K562 (cell line): Measurements from ENCODE around the gene PIGM. TPM values are rescaled to one million over a fixed set of nuclear protein-coding genes. Genes with fewer than 3 reads are reported as not detected.

Source experiments
- ATAC-seq: fragments of 200-7000 bp; cut with Tn5 transposase; 3 replicates; pipeline ENCODE4 v1.9.1; 2020; ENCODE audit warnings: moderate library complexity
- BruUV-seq: library from RNA; stranded (reverse); fragments of 400-500 nt; replicated peaks from 2 replicates; lab custom pipeline; 2021; lab: Mats Ljungman, UMichigan
- CTCF ChIA-PET: fragments of 300-600 bp; formaldehyde crosslinking; extraction: SDS; loops from one replicate; lab custom pipeline; 2021; ENCODE audit warnings: low intra/inter-chr PET ratio; lab: Yijun Ruan, JAX
- POLR2A ChIA-PET: fragments of 300-600, 350-650 bp; sonication (Branson Sonifier 250); formaldehyde crosslinking; extraction: SDS; loops from one replicate; lab custom pipeline; 2021; ENCODE audit warnings: antibody characterized with exemption, inconsistent platforms; lab: Yijun Ruan, JAX
- DNase-seq, 4 experiments: peaks; one replicate each; pipeline versions ENCODE4 v3.0.0 to v3.0.0-alpha.2; 2011 to 2018; ENCODE audit warnings: low spot score in 3 of 4, mixed read lengths in 3 of 4; ENCODE audit errors: extremely low read depth in 1 of 4
- FAIRE-seq: peaks from 2 replicates; lab custom pipeline; 2011; peaks lifted over from hg19 to GRCh38; lab: Jason Lieb, UNC
- H2AFZ ChIP-seq: 2 replicates; pipeline ENCODE4 v1.6.0; 2011; ENCODE audit warnings: low read depth, low read length, control low read depth, inconsistent platforms
- H3K27ac ChIP-seq: fragments of 200-600 bp; 3 replicates; pipeline ENCODE4 v1.8.0; 2011; ENCODE audit warnings: low read depth, mild to moderate bottlenecking, control low read depth, inconsistent platforms, low read length, moderate library complexity, mixed read lengths; ENCODE audit errors: extremely low read depth
- H3K27me3 ChIP-seq, 2 experiments: fragments of 300-600 bp in 1 of 2; 2 replicates in 1 of 2; 3 replicates in 1 of 2; pipeline versions ENCODE4 v1.6.0 to v1.8.0; 2011; ENCODE audit warnings: inconsistent platforms in 2 of 2, low read length in 2 of 2, mild to moderate bottlenecking in 1 of 2, mixed read lengths in 1 of 2, moderate library complexity in 1 of 2; ENCODE audit not compliant: control insufficient read depth in 2 of 2, insufficient read depth in 2 of 2
- H3K36me3 ChIP-seq: fragments of 300-600 bp; 3 replicates; pipeline ENCODE4 v1.8.0; 2011; ENCODE audit warnings: mild to moderate bottlenecking, low read length, inconsistent platforms; ENCODE audit not compliant: control insufficient read depth, insufficient read depth
- H3K4me1 ChIP-seq, 2 experiments: fragments of 200-600 bp in 1 of 2; replicated peaks in 1 of 2; 2 replicates in 1 of 2; 3 replicates in 1 of 2; pipeline versions ENCODE4 v1.5.1 to v1.8.0; 2011; ENCODE audit warnings: inconsistent platforms in 2 of 2, low read length in 2 of 2, mild to moderate bottlenecking in 1 of 2, mixed read lengths in 1 of 2, moderate library complexity in 1 of 2; ENCODE audit not compliant: control insufficient read depth in 2 of 2, insufficient read depth in 2 of 2
- H3K4me2 ChIP-seq: 2 replicates; pipeline ENCODE4 v1.6.1; 2011; ENCODE audit warnings: low read length, control low read depth, inconsistent platforms, mixed read lengths; ENCODE audit not compliant: insufficient read depth
- H3K4me3 ChIP-seq: fragments of 200-600 bp; sonication (generic), shearing (Covaris generic); 2 replicates; pipeline ENCODE4 v1.5.1; 2016; ENCODE audit warnings: control low read depth, inconsistent platforms
- H3K79me2 ChIP-seq: fragments of 200-600 bp; 3 replicates; pipeline ENCODE4 v1.8.0; 2011; ENCODE audit warnings: low read length, inconsistent platforms; ENCODE audit not compliant: control insufficient read depth, insufficient read depth
- H3K9ac ChIP-seq, 2 experiments: 2 replicates each; pipeline versions ENCODE4 v1.6.0 to v1.6.1; 2011; ENCODE audit warnings: low read depth in 2 of 2, low read length in 2 of 2, control low read depth in 1 of 2, inconsistent platforms in 1 of 2, mild to moderate bottlenecking in 1 of 2, mixed read lengths in 1 of 2; ENCODE audit not compliant: insufficient read depth in 1 of 2
- H3K9me1 ChIP-seq: one replicate; pipeline ENCODE4 v1.6.0; 2011; ENCODE audit warnings: inconsistent platforms, mild to moderate bottlenecking, low read length, moderate library complexity; ENCODE audit not compliant: control insufficient read depth, insufficient read depth
- H3K9me3 ChIP-seq: replicated peaks from 2 replicates; pipeline ENCODE4 v1.5.1; 2011; ENCODE audit warnings: low read depth, low read length, inconsistent platforms; ENCODE audit not compliant: control insufficient read depth, insufficient read depth
- H4K20me1 ChIP-seq: replicated peaks from 2 replicates; pipeline ENCODE4 v1.6.1; 2011; ENCODE audit warnings: low read length, inconsistent platforms, mixed read lengths; ENCODE audit not compliant: control insufficient read depth, insufficient read depth
- ARID3A ChIP-seq: IDR thresholded peaks from 2 replicates; pipeline ENCODE4 v1.6.1; 2012; ENCODE audit warnings: low read depth, low read length, improper control_type of control experiment, borderline replicate concordance
- GABPB2 ChIP-seq: fragments of 250-450 bp; sonication (Bioruptor Pico); conservative IDR thresholded peaks from 2 replicates; pipeline ENCODE4 v1.5.1; 2021; ENCODE audit warnings: mild to moderate bottlenecking
- GATA2 ChIP-seq: sonication (generic); formaldehyde crosslinking; IDR thresholded peaks from 2 replicates; pipeline ENCODE4 v1.4.0; 2020; ENCODE audit warnings: mild to moderate bottlenecking, missing genetic modification reagents
- HNRNPK ChIP-seq: fragments of 200-400 bp; formaldehyde crosslinking; IDR thresholded peaks from one replicate; pipeline ENCODE4 v1.6.1; 2018; ENCODE audit warnings: mild to moderate bottlenecking, low read depth, low read length; ENCODE audit not compliant: poor library complexity, severe bottlenecking
- KLF13 ChIP-seq: fragments of 450-650 bp; IDR thresholded peaks from 2 replicates; pipeline ENCODE4 v1.6.1; 2016; ENCODE audit warnings: missing genetic modification characterization, low read depth, mild to moderate bottlenecking, missing compliant biosample characterization, moderate library complexity, borderline replicate concordance
- MBD2 ChIP-seq: sonication (generic); IDR thresholded peaks from 2 replicates; pipeline ENCODE4 v1.6.1; 2016; ENCODE audit warnings: low read depth, borderline replicate concordance
- TCFL5 ChIP-seq: fragments of 250-450 bp; sonication (Bioruptor Pico); conservative IDR thresholded peaks from 2 replicates; pipeline ENCODE4 v1.6.1; 2021; ENCODE audit warnings: mild to moderate bottlenecking, moderate library complexity, matching md5 sums
- ZKSCAN8 ChIP-seq: fragments of 200-800 bp; sonication (Bioruptor generic); IDR thresholded peaks from 2 replicates; pipeline ENCODE4 v1.6.1; 2016; ENCODE audit warnings: missing genetic modification characterization, missing compliant biosample characterization
- ZNF311 ChIP-seq: fragments of 250-450 bp; sonication (Bioruptor Pico); IDR thresholded peaks from 2 replicates; pipeline ENCODE4 v1.4.0; 2020; ENCODE audit warnings: mild to moderate bottlenecking, moderate library complexity
- ZNF583 ChIP-seq: fragments of 250-450 bp; sonication (Bioruptor Pico); IDR thresholded peaks from 2 replicates; pipeline ENCODE4 v1.4.0; 2020
- WGBS: fragments of 100-300 bp; shearing (Covaris generic); methylation state at CpG from one replicate; pipeline ENCODE4 v1.1.6; 2016; ENCODE audit warnings: low coverage, mixed read lengths; ENCODE audit not compliant: insufficient coverage; ENCODE audit errors: missing lambda C conversion rate; 5-methylcytosine and 5-hydroxymethylcytosine counted together
- in situ Hi-C: fragments of 300-500 bp; cut with MboI; formaldehyde crosslinking; loops from 4 replicates; pipeline ENCODE4 v1.15.0; 2018; ENCODE audit warnings: inconsistent platforms, mixed read lengths
- intact Hi-C: fragments of 100-400 bp; cut with micrococcal nuclease; formaldehyde crosslinking; loops from 2 replicates; pipeline ENCODE4 v1.14.2; 2022
- polyA plus RNA-seq, 8 experiments: library from polyadenylated mRNA; depleted of rRNA in 4 of 8; stranded (reverse) in 5 of 8; unstranded in 3 of 8; fragments of >200 nt; fragmentation: Nextera tagmentation in 2 of 8; fragmentation: Illumina TruSeq in 1 of 8; extraction: Ambion mirVana in 2 of 8; extraction: Trizol in 1 of 8; gene quantifications; 2 replicates each; pipeline versions ENCODE4 v1.2.1 to v1.2.3, GENCODE V29; 2011 to 2014; ENCODE audit warnings: inconsistent platforms in 1 of 8, missing spikeins in 1 of 8
- total RNA-seq, 7 experiments: library from RNA; depleted of rRNA in 6 of 7; stranded (reverse); fragments of >200 nt in 6 of 7; fragmentation: Illumina TruSeq in 2 of 7; extraction: Trizol in 2 of 7; gene quantifications; 2 replicates each; pipeline versions ENCODE4 v1.2.1 to v1.2.3, GENCODE V29; 2011 to 2021; ENCODE audit warnings: low replicate concordance in 1 of 7
- TF ChIP-seq, protein P1 (sequence below), 3 experiments: IDR thresholded peaks in 2 of 3; conservative IDR thresholded peaks in 1 of 3; 2 replicates each; pipeline ENCODE4 v1.5.1; 2011 to 2012; ENCODE audit warnings: low read length in 3 of 3, mild to moderate bottlenecking in 3 of 3, control low read depth in 2 of 3, improper control_type of control experiment in 1 of 3, inconsistent platforms in 1 of 3, low read depth in 1 of 3, mixed read lengths in 1 of 3, moderate library complexity in 1 of 3; ENCODE audit not compliant: insufficient read depth in 2 of 3
- TF ChIP-seq, protein P2 (sequence below), 2 experiments: IDR thresholded peaks; 2 replicates each; pipeline ENCODE4 v1.6.1; 2011; ENCODE audit warnings: borderline replicate concordance in 1 of 2, control low read depth in 1 of 2, low read depth in 1 of 2, low read length in 1 of 2, mild to moderate bottlenecking in 1 of 2, mixed read lengths in 1 of 2, moderate library complexity in 1 of 2; ENCODE audit not compliant: insufficient read depth in 1 of 2, insufficient read length in 1 of 2, poor library complexity in 1 of 2, severe bottlenecking in 1 of 2; ENCODE audit errors: extremely low read depth in 1 of 2

PIGM gene
- total and polyA plus RNA-seq, 9 of the 15 experiments (the other 6 are each of a cell fraction or from before 2014, with no cell fraction given): 2.6 to 6.7 (median 4.3) TPM

- in situ Hi-C loops: loop anchor here (25.0 kb wide), 1 partner anchor 803 kb away; no protein-coding TSS in a partner anchor
- Histone ChIP-seq H3K27me3 (peaks cover 0 to 10% of the 10 kb centered on the region in 2 experiments; a peak in 2 of 5 replicates), H3K36me3 (no peaks in the 10 kb centered on the region), H3K79me2 (no peaks in the 10 kb centered on the region), H2AFZ (no peak overlapping the region), H3K4me3 (no peak overlapping the region), H3K9ac (no peak overlapping the region), H3K9me3 (no peaks in the 10 kb centered on the region), H3K4me1 (no peaks in the 10 kb centered on the region), H3K4me2 (no peak overlapping the region), H4K20me1 (no peaks in the 10 kb centered on the region), H3K9me1 (no peaks in the 10 kb centered on the region), H3K27ac (no peak overlapping the region)
- TF ChIP-seq ZNF583 (no peak), ZKSCAN8 (CRISPR knock-in tag) (no peak), MBD2 (no peak), KLF13 (tag) (no peak), TCFL5 (CRISPR knock-in tag) (no peak), GABPB2 (CRISPR knock-in tag) (no peak), HNRNPK (no peak), ARID3A (no peak), GATA2 (CRISPR knock-in tag) (no peak), ZNF311 (CRISPR knock-in tag) (no peak)
- TF ChIP-seq, protein P1, sequence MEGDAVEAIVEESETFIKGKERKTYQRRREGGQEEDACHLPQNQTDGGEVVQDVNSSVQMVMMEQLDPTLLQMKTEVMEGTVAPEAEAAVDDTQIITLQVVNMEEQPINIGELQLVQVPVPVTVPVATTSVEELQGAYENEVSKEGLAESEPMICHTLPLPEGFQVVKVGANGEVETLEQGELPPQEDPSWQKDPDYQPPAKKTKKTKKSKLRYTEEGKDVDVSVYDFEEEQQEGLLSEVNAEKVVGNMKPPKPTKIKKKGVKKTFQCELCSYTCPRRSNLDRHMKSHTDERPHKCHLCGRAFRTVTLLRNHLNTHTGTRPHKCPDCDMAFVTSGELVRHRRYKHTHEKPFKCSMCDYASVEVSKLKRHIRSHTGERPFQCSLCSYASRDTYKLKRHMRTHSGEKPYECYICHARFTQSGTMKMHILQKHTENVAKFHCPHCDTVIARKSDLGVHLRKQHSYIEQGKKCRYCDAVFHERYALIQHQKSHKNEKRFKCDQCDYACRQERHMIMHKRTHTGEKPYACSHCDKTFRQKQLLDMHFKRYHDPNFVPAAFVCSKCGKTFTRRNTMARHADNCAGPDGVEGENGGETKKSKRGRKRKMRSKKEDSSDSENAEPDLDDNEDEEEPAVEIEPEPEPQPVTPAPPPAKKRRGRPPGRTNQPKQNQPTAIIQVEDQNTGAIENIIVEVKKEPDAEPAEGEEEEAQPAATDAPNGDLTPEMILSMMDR (IDR thresholded peaks at IDR 0.05 in 2 of 3, conservative IDR thresholded peaks at IDR 0.05 in 1 of 3; ENCODE audit: insufficient read depth in 2 of 3, low read depth in 1 of 3, low read length in 3 of 3): no peak
- TF ChIP-seq, protein P2, sequence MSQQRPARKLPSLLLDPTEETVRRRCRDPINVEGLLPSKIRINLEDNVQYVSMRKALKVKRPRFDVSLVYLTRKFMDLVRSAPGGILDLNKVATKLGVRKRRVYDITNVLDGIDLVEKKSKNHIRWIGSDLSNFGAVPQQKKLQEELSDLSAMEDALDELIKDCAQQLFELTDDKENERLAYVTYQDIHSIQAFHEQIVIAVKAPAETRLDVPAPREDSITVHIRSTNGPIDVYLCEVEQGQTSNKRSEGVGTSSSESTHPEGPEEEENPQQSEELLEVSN (IDR thresholded peaks at IDR 0.05; ENCODE audit: borderline replicate concordance in 1 of 2, extremely low read depth in 1 of 2, insufficient read depth in 1 of 2, insufficient read length in 1 of 2, low read depth in 1 of 2, low read length in 1 of 2, poor library complexity in 1 of 2, severe bottlenecking in 1 of 2): no peak
- no peak for DNase-seq
- no peak for FAIRE-seq
- BruUV-seq: no TSS peak
- ChIA-PET CTCF (no interaction called here), POLR2A (no interaction called here)
- intact Hi-C loops: no loop called here
- WGBS: 1% methylated on average over 5 of the region's 5 CpGs
- no peak for ATAC-seq
These were observed 41.8 kb downstream of the PIGM start for GRCh38 chr1:159990005-159990404.
